LNCAP (cell line): ENCODE results near the gene MTMR2.

ENCODE experiments used
- CTCF ChIP-seq: fragments of 450-650 bp; IDR thresholded peaks from 2 replicates; pipeline ENCODE4 v1.5.1; 2017; ENCODE audit warnings: mild to moderate bottlenecking

MTMR2 gene

GRCh38 chr11:95943546-95943945 is 19.6 kb upstream of the MTMR2 start:
- no peak for TF ChIP-seq CTCF

GRCh38 chr11:95939091-95939490 is 15.2 kb upstream of the MTMR2 start:
- TF ChIP-seq CTCF, result no peak

- TF ChIP-seq CTCF, result no peak
Measured at GRCh38 chr11:95937358-95937757, 13.5 kb upstream of the MTMR2 start.

DNA sequence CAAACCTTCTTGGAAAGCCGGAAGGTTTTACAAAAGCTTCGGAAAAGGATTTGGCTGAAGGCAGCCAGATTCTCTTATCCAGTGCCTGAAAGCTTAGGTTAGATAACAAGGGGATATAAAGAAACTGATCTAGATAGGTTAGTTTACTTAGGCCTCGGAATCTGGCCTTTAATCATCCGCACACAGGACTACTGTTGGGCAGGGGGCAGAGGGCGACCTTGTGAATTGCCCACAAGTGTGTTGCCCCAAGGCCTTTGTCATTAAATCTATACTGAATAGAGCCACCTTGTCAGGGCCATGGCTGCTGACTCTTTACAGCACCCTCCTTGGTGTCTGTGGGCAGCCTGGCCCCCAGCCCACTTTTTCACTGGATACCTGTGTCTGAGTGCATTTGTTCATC is 9.7 kb upstream of the MTMR2 start:
- no peak for TF ChIP-seq CTCF

DNA sequence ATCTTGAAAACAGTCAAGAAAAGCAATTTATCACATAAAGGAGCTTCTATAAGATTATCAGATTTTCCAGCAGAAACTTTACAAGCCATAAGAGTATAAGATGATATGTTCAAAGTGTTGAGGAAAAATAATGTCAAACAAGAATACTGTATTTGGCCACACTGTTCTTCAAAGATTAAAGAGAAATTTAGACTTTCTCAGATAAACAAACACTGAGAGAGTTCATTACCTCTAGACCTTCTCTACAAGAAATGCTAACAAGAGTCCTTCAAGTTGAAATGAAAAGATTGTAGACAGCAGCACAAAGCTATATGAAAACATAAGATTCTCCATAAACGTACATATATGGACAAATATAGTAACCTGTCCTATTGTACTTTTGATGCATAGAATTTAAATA is 8.0 kb upstream of the MTMR2 start:
- no peak for TF ChIP-seq CTCF

DNA sequence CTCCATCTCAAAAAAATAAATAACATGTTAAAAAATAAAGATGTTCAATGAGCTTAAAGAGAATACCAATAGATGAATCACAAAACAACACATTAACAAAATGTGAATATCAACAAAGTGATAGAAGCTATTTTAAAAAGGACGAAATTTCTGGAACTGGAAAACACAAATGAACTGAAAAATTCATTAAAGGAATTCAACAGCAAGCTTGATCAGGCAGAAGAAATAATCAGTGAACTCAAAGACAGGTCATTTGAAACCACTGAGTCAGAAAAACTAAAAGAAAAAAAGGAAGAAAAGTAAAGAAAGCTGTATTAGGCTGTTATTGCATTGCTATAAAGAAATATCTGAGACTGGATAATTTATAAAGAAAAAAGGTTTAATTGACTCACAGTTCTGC is 7.0 kb upstream of the MTMR2 start:
- no peak for TF ChIP-seq CTCF

- TF ChIP-seq CTCF, result no peak
Measured at GRCh38 chr11:95926726-95927125, 2.8 kb upstream of the MTMR2 start.

- no peak for TF ChIP-seq CTCF
Measured at GRCh38 chr11:95925011-95925410, 1.1 kb upstream of the MTMR2 start.
